HUES6 (cell line): ENCODE results near the gene POLR3E.
"Not testable (repeated sequence)": the region's sequence is repeated elsewhere in the genome, so short reads cannot be mapped to it uniquely, and the experiment has no call there.

ENCODE experiments used
- H3K27ac ChIP-seq: 2 replicates; pipeline ENCODE4 v1.7.0; 2013; ENCODE audit warnings: low read depth, mild to moderate bottlenecking, low read length, inconsistent platforms
- H3K27me3 ChIP-seq: 2 replicates; pipeline ENCODE4 v1.6.1; 2013; ENCODE audit warnings: low read length; ENCODE audit not compliant: control insufficient read depth, insufficient read depth
- H3K36me3 ChIP-seq: 2 replicates; pipeline ENCODE4 v1.6.1; 2013; ENCODE audit warnings: low read length; ENCODE audit not compliant: control insufficient read depth, insufficient read depth
- H3K4me1 ChIP-seq: 2 replicates; pipeline ENCODE4 v1.6.1; 2013; ENCODE audit warnings: low read length; ENCODE audit not compliant: control insufficient read depth, insufficient read depth
- H3K4me3 ChIP-seq: 2 replicates; pipeline ENCODE4 v1.5.1; 2013; ENCODE audit warnings: low read depth, low read length
- H3K9ac ChIP-seq: one replicate; pipeline ENCODE4 v1.6.1; 2013; ENCODE audit warnings: mild to moderate bottlenecking, low read length
- H3K9me3 ChIP-seq: 2 replicates; pipeline ENCODE4 v1.6.1; 2013; ENCODE audit warnings: low read depth, low read length; ENCODE audit not compliant: control insufficient read depth, insufficient read depth

POLR3E gene

DNA sequence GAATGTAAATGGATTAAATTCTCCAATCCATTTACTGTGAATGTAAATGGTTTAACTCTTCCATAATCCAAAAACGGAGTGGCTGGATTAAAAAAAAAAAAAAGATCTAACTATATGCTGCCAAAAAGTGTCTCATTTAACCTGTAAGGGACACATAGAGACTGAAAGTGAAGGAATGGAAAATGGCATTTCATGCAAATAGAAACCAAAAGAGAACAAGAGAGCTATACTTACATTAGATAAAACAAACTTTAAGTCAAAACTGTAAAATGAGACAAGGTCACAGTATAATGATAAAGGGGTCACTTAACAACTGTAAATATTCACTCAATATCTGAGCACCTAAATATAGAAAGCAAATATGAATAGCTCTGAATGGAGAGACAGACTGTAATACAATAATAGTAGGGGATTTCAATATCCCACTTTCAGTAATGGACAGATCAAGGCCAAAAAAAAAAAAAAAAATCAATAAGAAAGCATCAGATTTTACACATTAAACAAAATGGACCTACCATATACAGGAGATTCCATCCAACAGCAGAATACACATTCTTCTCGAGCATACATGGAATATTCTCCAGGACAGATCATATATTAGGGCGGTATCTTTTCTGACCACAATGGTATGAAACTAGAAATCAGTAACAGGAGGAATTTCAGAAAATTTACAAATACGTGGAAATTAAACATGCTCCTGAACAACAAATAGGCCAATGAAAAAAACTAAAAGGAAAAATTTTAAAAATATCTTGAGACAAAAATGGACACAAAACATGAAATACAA, 40.8 kb downstream of the POLR3E start:
- Histone ChIP-seq H3K9me3 (peaks cover 11% of the 10 kb centered on the region; the same call in 1 of the 2 replicates), H3K27ac (no peak overlapping the region), H3K9ac (no peak overlapping the region), H3K4me1 (no peaks in the 10 kb centered on the region), H3K4me3 (no peak overlapping the region), H3K27me3 (no peaks in the 10 kb centered on the region), H3K36me3 (peaks cover 46% of the 10 kb centered on the region)

DNA sequence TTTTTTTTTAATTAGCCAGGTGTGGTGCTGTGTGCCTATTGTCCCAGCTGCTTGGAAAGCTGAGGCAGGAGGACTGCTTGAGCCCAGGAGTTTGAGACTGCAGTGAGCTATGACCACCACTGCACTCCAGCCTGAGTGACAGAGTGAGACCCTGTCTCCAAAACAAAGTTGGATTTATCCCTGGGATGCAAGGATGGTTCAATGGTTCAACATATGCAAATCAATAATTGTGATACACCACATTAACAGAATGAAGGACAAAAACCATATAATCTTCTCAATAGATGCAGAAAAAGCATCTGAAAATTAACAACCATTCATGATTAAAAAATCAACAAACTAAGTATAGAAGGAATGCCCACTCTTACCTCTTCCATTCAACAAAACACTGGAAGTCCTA, 43.7 kb downstream of the POLR3E start:
- Histone ChIP-seq H3K27me3 (no peaks in the 10 kb centered on the region), H3K36me3 (peaks cover 26% of the 10 kb centered on the region), H3K4me3 (no peak overlapping the region), H3K9ac (no peak overlapping the region), H3K27ac (no peak overlapping the region), H3K9me3 (peaks cover 11% of the 10 kb centered on the region; the same call in 1 of the 2 replicates), H3K4me1 (no peaks in the 10 kb centered on the region)

DNA sequence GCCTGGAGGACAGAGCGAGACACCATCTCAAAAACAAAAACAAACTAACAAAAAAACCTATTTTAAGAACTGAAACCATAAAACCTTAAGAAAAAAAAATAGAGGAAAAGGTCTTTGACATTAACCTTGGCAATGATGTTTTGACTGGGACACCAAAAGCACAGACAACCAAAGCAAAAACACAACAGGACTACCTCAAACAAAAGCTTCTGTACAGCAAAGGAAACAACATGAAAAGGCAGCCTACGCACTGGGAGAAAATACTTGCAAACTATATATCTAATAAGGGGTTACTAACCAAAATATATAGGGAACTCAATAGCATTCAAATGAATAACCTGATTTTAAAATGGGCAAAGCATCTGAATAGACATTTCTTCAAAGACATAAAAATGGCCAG, 44.9 kb downstream of the POLR3E start:
- Histone ChIP-seq H3K4me1 (no peaks in the 10 kb centered on the region), H3K9ac (no peak overlapping the region), H3K36me3 (peaks cover 28% of the 10 kb centered on the region), H3K27me3 (no peaks in the 10 kb centered on the region), H3K27ac (no peak overlapping the region), H3K4me3 (no peak overlapping the region), H3K9me3 (peaks cover 4% of the 10 kb centered on the region; the same call in 1 of the 2 replicates)

DNA sequence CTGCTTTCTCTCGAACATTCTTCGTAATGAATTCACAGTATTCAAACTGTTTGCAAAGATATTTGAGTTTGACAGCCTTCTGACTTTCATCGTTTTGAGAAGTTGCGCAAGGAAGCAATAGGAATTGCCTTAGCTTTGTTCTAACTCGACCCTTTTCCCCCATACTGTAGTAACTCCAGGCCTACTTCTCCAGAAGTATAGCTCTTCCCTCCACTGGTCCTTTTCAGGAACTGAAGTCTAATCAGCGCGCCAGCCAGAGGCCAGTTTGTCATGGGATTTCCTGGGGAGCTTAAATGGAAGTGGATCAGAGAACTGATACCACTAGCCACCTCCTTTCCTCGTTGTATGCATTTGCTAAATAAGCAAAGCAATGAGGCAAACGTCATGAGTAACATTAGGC, 49.3 kb downstream of the POLR3E start:
- Histone ChIP-seq H3K36me3 (peaks cover 62% of the 10 kb centered on the region), H3K9ac (no peak overlapping the region), H3K9me3 (no peaks in the 10 kb centered on the region), H3K4me1 (no peaks in the 10 kb centered on the region), H3K27ac (no peak overlapping the region), H3K27me3 (no peaks in the 10 kb centered on the region), H3K4me3 (no peak overlapping the region)

DNA sequence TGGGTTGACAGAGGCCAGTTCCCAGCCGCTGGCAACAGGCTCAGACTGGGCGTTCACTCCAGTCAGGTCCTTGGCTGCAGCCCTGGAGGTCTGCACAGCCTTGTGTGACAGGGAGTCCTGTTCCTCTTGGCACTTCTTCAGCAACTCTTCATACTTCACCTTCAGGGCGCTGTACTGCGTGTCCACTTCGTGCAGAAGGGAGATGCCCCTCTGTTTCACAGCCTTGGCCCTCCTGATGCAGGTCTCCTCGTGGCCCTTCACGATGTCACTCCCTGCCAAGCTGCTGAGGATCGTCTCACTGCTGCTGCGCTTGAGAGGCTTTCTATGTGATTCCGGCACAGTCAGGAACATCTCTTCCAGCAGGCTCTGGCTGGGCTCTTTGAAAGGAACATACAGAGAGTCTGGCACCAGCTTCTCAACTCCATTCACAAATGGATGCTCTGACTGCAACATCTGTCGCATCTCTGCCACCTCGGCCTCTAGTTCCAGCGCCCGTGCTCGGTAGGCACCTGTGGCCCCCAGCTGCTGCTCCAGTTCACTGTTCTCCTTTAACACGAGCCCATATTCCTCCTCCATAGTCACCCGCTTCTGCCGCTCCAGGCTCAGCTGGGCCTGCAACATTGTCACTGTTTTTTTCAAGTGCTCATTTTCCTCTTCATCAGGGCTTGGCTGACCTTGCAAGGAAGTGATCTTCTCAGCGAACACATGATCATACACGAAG, 50.1 kb downstream of the POLR3E start:
- H3K27ac ChIP-seq = no peak overlapping the region
- H3K4me3 ChIP-seq = no peak overlapping the region
- peaks cover 69% of the 10 kb centered on the region for H3K36me3 ChIP-seq
- H3K9ac ChIP-seq = no peak overlapping the region
- H3K4me1 ChIP-seq = peaks cover under 1% of the 10 kb centered on the region; the same call in 1 of the 2 replicates
- no peaks in the 10 kb centered on the region for H3K9me3 ChIP-seq
- H3K27me3 ChIP-seq = no peaks in the 10 kb centered on the region

DNA sequence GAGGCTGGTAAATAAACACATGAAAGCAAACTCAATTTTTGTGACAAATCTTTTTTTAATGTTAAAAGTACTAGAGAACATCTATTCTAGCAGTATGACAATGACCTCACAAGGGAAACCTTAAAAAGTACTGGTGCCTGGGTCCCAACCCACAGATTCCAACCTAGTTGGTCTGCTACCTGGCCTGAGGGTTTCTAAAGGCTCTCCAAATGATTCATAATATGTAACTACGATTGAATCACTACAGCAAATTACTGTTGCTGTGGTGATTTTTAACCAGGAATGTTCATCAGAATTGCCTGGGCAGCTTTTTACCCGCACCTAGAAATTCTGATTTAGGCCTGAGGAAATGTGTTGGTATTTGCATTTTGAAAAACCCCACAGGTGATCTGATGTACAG, 51.1 kb downstream of the POLR3E start:
- Histone ChIP-seq H3K9me3 (no peaks in the 10 kb centered on the region), H3K36me3 (peaks cover 69% of the 10 kb centered on the region), H3K27me3 (no peaks in the 10 kb centered on the region), H3K4me1 (peaks cover 11% of the 10 kb centered on the region), H3K4me3 (no peak overlapping the region), H3K9ac (no peak overlapping the region), H3K27ac (no peak overlapping the region)

DNA sequence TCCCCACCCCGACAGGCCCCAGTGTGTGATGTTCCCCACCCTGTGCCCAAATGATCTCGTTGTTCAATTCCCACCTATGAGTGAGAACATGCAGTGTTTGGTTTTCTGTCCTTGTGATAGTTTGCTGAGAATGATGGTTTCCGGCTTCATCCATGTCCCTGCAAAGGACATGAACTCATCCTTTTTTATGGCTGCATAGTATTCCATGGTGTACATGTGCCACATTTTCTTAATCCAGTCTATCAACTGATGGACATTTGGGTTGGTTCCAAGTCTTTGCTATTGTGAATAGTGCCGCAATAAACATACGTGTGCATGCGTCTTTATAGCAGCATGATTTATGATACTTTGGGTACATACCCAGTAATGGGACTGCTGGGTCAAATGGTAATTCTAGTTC, 53.8 kb downstream of the POLR3E start:
- H3K4me1 ChIP-seq = peaks cover 21% of the 10 kb centered on the region
- peaks cover 62% of the 10 kb centered on the region for H3K36me3 ChIP-seq
- H3K27me3 ChIP-seq, H3K9me3 ChIP-seq, H3K9ac ChIP-seq, H3K4me3 ChIP-seq, H3K27ac ChIP-seq: not testable (repeated sequence)

DNA sequence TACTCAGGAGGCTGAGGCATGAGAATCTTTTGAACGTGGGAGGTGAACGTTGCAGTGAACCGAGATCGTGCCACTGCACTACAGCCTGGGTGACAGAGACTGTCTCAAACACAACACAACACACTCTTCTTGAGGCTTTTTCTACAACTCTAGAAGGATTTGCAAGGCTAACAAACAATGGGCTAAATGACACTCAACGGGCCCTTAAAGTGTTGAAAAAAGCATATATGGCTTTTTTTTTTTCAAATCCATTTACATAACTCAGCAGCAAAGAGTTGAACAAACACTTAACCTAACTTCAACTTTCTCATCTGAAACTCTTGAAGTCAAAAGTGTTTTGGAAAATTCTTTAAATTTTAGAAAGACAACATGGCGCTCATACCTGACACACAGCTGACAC, 54.9 kb downstream of the POLR3E start:
- H3K27me3 ChIP-seq = no peaks in the 10 kb centered on the region
- H3K9me3 ChIP-seq = no peaks in the 10 kb centered on the region
- peaks cover 21% of the 10 kb centered on the region for H3K4me1 ChIP-seq
- no peak overlapping the region for H3K9ac ChIP-seq
- no peak overlapping the region for H3K4me3 ChIP-seq
- H3K27ac ChIP-seq = peak overlapping the region; percentile 82; the same call in 1 of the 2 replicates
- H3K36me3 ChIP-seq = peaks cover 50% of the 10 kb centered on the region

DNA sequence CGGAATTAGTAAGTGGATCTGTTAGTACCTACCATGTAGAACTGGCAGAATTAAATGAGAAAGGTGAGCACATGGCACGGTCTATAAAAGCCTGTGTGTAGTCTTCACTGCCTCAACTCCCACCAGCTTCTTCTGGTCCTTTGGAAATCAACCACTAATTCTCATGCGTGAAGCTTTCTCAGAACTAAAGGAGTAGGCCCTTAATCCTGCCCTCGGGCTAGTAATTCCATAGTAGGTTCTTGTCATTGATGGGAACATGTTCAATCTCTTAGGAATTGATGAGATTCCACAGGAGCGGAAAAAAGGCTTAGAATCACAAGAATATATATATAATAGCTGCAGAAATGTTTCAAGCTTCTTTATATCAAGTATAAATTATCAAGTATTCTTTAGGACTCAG, 55.5 kb downstream of the POLR3E start:
- no peaks in the 10 kb centered on the region for H3K27me3 ChIP-seq
- peak overlapping the region; percentile 82 for H3K27ac ChIP-seq
- H3K9ac ChIP-seq = no peak overlapping the region
- H3K36me3 ChIP-seq = peaks cover 47% of the 10 kb centered on the region
- no peaks in the 10 kb centered on the region for H3K9me3 ChIP-seq
- no peak overlapping the region for H3K4me3 ChIP-seq
- H3K4me1 ChIP-seq = peaks cover 21% of the 10 kb centered on the region

DNA sequence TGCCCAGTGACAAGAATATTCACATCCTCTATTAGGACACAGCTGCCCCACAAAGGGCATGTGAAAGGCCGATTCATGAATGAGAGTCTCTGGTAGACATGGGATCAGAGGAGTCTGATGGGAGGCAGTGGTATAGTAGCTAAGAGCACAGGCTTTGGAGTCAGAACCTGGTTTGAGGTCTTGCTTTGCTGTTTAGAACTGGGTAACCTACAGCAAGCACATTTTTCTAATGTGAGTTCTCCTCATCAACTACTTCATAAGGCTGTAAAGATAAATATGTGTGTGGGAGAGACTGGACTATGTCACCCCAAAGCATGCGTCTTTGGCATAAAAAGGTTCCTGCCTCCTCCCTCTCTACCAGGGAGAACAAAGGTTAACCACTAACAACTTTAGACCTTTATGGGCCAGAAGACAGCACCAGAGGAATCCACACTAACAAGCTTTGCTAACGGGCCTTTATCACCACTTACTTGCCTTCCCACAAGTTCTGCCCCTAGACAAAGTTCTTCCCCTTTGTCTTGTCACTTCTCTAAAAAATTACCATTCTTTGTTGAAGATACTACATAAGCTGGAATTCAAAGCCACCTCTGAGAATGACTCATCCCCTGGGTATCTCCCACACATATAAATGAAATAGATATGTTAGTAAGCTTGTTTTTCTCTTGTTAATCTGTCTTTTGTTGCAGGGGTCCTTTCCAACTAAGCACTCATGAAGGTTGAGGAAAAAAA, 56.1 kb downstream of the POLR3E start:
- Histone ChIP-seq H3K27ac (peak overlapping the region; percentile 82), H3K4me3 (no peak overlapping the region), H3K4me1 (peaks cover 28% of the 10 kb centered on the region), H3K9ac (peak overlapping the region; percentile 29), H3K9me3 (no peaks in the 10 kb centered on the region), H3K36me3 (peaks cover 44% of the 10 kb centered on the region), H3K27me3 (no peaks in the 10 kb centered on the region)
